ENCODE results near the gene NAALADL1.
"Not testable (repeated sequence)": the region's sequence is repeated elsewhere in the genome, so short reads cannot be mapped to it uniquely, and the experiment has no call there.

NAALADL1 gene

DNA sequence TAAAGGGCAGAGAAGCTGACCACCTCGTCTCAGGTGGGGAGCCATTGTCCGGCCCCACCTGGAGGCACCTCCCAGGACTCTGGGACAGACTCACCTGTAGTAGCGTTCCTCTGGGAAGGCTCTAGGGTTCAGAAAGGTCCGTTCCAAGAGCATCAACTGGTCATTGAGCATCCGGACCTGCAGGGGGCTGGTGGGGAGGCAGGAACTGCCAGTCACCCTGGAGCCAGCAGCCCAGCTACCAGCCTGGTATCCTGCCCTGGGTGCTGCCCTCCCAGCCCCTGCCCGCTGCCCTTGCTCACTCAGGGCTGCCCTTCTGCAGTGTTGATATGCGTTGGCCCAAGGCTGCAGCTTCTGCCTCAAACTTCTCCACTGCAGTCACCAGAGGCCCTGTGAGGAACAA is 12.6 kb downstream of the NAALADL1 start:
- no peak for DNase-seq

DNA sequence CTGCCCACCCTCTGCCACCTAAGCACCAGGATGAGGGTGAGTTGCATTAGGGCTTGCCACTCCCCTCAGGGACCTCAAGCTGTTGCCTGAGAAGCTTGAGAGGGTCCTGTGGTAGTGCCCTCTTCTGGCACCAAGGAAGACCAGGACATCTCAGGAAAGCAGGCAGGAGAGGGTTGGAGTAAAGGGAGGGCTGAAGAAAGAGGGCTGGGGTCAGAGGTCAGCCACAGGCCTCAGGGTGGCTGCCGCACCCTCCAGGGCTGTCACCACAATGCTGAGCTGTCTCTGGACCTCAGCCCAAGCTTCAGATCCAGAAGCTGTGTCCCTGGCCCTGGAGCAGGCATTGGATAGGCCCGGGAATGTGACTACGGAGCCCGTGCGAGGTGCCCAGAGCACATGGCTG is 13.3 kb downstream of the NAALADL1 start:
- DNase-seq, result no peak

DNA sequence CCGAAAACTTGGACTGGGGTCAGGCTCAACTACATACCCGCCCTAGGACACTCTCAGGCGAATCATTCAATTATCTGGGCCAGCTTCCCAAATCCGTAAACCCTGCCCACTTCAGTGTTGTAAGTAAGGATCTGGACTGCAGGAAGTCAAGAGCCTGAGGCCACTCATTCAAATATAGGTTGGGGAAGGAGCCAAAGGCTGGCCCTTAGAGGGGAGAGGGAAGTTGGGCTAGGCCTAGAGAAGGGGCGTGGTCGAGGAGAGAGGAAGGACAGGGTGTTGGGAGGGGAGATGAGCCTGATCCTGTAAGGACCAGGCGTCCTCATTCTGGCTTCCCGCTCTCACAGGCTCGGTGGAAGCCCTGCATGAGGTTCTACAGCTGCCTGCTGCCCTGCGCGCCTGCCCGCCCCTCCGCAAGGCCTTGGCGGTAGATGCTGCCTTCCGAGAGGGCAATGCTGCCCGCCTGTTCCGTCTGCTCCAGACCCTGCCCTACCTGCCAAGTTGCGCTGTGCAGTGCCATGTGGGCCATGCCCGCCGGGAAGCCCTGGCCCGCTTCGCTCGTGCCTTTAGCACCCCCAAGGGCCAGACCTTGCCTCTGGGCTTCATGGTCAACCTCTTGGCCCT is 14.4 kb downstream of the NAALADL1 start:
- DNase-seq, result no peak

DNA sequence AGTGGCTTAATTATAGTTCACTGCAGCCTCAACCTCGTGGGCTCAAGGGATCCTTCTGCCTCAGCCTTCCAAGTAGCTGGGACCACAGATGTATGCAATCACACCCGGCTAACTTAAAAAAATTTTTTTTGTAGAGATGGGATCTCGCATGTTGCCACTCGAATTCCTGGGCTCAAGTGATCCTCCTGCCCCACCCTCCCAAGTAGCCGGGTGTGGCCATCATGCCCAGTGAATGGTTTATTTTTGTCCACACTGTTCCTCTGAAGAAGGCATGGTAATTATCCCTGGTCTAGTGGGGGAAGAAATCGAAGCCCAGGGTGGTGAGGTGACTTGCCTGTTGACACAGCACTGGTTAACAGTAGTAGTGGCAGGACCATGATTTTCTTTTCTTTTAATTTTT is 15.5 kb downstream of the NAALADL1 start:
- DNase-seq, result no peak

DNA sequence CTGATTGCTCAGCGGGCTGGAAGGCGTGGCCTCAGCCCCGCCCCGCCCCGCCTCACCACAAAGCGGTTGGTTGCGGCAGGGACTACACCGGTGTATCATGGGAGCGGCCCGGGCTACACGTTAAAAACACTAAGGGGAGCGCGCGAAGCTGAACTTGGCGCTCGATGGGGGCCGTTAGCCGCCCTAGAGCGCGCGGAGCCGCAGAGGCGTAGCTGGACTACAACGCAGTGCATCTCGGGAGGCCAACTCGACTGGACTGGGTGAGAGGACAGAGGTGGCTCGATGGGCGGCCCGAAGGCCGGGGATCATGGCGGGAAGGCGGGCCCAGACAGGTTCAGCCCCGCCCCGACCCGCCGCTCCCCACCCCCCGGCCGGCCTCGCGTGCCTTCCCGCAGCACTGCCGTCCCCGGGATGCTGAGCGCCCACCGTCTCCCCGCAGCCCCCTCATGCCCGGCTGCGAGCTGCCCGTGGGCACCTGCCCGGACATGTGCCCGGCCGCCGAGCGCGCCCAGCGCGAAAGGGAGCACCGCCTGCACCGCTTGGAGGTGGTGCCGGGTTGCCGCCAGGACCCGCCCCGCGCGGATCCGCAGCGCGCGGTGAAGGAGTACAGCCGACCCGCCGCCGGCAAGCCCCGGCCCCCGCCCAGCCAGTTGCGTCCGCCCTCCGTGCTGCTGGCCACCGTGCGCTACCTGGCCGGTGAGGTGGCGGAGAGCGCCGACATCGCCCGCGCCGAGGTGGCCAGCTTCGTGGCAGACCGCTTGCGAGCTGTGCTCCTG is 17.3 kb downstream of the NAALADL1 start, which contains the start of gene SAC3D1:
SAC3D1 (plus strand) TSS at position 364 of the 776 bp plus-strand sequence; CDS start at position 447, 83 bp downstream.
- peak; percentile 89 for DNase-seq

DNA sequence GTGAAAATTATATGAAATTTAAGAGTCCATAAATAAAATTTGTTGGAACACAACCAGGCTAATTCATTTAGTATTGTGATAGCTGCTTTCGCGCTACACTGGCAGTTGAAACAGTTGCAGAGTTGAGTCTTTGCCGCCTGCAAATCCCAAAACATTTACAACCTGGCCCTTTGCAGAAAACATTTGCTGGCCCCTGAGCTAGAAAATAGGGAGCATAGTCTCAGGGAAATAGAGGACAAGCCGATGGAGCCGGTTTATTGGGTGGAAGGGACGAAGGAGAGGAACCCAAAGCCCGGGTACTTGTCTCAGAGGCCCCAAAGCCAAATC is 17.9 kb downstream of the NAALADL1 start:
- no peak for DNase-seq

DNA sequence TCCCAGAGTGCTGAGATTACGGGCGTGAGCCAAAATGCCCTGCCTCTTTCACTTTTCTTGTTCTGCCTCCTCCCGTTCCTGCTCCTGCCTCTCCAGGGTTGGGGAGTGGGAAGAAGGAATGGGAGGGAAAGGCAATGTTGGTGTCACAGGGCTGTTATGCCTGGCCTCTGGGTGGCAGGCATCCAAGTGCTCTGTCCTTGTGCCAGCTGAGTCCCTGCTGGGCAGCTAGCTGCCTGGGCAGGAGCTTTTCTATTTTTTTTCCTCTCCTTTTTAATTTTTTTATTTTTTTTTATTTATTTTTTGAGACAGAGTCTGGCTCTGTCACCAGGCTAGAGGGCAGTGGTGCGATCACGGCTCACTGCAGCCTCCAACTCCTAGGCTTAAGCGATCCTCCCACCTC is 21.4 kb downstream of the NAALADL1 start:
- no peak for DNase-seq

DNA sequence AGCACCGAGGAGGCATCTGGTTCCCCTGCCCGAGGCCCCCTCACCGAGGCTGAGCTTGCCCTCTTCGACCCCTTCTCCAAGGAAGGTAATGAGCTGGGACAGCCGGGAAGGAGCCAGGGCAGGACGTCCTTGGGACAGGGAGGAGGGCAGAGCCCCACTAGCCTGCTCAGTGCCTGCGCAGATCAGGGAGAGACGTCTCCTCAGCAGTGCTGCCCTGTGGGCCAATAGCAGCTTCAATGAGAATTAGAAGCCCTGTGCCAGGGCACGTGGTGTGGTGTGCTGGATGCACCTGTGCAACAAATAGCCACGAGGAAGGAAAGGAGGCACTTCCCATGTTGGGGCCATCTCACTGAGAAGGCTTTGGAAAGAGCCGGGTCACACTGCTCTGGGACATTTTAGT is 22.8 kb downstream of the NAALADL1 start:
- no peak for DNase-seq

DNA sequence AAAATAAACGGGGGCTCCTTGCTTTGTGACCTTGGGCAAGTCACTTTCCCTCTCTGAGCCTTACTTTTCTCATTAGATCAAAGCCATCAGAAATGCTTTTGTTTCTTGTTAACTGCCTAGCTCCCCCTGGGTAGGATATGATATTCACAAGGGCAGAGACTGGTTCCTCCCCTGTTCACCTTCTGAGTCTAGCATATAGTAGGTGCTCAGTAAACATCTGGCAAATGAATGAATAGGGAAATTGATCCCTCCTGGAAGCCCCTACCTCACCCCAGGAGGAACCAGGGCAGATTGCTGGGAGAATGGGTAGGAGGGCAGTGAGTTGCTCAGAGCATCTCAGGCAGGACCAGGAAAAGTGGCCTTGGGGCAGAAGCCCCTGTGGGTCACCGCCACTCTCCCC is 23.9 kb downstream of the NAALADL1 start:
- no peak for DNase-seq

DNA sequence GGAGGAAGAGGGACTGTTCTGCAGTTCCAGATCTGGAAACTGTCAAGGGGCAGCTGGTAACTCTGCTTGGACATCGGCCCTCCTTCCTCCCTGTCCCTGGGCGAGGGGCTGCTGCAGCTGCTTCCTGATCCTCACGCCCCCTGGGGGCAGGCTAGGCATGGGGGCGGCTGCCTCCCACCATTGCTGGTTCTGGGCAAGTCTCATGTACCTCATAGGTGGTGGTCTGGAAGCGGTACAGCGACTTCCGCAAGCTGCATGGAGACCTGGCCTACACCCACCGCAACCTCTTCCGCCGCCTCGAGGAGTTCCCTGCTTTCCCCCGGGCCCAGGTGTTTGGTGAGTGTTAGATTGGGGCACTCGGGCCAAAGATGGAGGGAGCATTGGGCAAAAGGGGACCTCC is 26.1 kb downstream of the NAALADL1 start:
- no peak for DNase-seq

DNA sequence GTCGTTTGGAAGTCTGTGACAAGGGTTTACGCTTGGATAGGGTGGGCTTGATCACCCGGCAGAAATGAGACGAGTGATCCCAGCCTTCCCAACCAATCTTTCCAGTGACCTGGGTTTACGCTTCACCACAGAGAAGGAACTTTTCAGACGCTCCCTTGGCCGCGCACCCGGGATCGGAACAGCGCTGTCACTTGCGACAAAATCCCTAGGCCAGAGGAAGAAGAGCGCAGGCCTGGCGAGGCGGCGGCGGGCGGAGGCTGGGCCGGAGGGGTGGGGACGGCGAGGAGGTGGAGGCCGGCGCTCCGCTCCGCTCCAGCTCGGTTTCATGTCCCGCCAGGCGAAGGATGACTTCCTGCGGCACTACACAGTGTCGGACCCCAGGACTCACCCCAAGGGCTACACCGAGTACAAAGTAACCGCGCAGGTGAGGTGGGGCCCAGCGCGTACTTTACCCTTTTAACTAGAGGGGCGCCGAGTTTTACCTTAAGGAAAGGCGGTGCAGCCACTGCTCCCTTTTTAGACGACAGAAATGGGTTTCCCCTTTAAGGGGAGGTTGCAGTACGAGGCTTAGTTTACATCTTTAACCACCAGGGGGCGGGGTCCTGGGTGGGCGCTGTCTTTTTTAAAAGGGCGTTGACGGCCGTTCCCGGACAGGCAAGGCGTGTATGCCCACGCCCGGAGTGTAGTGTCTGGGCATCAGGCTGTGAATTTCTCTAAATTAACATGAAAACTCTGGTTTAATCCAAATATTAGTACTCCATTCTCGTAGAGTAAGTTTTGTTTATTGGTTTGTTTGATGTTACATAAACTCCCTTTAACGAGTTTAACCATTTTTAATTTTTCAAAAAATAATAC is 30.9 kb downstream of the NAALADL1 start, which contains the start of gene SNX15:
SNX15 (plus strand) TSS at position 227 of the 855 bp plus-strand sequence; CDS start at position 326, 99 bp downstream.
- peak; percentile 96 for DNase-seq

DNA sequence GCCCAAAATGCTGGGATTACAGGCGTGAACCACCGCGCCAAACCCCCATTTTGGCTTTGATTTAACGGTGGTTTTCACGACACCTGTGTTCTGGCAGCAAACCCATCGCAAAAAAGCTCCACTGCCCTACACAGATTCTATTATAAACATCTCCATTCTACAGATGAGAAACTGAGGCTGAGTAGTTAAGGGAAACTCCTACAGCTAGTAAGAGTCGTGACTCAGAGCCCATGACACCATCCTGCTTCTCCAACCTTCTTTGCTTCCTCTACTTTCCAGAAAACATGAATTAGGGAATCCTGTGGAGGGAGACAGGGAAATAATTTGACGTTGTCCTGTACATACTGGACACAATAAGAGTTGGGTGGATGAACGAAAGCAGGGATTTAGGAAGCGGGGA is 31.5 kb downstream of the NAALADL1 start:
- no peak for DNase-seq

DNA sequence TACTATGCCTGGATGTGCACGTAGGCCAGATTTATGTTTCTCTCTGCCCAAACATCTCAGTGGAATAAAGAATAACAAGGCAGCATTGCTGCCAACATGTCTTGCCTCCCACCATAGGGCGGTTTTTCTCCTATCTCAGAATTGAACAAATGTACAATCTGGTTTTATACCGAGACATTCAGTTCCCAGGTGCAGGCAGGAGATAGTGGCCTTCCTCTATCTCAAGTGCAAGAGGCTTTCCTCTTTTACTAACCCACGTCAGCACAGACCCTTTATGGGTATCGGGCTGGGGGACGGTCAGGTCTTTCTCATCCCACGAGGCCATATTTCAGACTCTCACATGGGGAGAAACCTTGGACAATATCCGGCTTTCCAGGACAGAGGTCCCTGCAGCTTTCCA is 34.9 kb downstream of the NAALADL1 start:
- not testable (repeated sequence) for DNase-seq

DNA sequence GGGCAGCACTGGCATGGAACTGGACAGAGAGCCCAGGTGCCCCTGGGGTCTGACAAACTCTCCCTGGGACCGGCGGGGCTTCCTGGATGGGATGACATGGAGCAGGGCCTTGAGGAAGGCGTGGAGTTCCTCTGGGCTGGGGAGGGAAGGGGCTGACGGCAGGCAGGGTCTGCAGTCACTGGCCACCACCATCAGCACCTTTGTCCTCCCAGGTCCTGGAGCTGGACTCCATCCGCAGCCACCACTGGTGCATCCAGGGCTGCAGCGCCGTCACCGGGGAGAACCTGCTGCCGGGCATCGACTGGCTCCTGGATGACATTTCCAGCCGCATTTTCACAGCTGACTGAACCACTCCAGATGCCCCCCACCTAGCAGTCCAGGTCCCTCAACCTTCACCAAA is 36.8 kb downstream of the NAALADL1 start:
- no peak for DNase-seq

DNA sequence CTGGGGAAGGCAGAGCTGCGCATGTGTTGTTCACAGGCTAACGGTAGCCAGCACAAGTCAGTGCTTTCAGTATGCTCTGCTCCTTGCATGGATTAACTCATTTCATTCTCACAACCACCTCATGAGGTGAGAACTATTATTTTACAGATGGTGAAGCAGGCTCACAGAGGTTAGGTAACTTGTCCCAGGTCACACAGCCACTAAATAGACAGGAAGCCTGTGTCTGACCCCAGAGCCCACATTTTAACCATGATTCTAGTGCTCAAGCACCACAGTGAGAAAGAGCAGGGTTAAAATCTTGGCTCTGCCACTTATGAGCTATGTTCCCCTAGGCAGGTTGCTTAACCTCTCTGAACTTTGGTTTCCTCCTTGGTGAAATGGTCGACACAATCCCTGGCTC is 37.4 kb downstream of the NAALADL1 start:
- no peak for DNase-seq

DNA sequence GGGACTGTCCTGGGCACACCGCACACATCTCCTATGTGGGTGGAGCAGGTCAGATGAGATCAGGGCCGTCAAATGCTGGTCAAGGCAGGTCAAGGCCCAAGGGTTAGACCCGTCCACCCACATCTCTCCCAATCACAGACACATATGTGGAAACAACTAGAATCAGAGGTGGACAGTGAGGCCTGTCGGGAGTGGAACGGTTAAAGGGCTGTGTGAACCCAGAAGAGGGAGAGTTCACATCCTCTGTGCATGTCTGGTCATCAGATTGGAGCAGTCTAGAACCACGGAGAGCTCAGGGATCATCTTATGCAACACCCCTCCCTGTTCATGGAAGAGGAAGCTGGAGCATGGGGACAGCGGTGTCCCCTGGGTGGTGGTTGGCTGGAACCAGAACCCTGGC is 38.5 kb downstream of the NAALADL1 start:
- DNase-seq, result no peak

DNA sequence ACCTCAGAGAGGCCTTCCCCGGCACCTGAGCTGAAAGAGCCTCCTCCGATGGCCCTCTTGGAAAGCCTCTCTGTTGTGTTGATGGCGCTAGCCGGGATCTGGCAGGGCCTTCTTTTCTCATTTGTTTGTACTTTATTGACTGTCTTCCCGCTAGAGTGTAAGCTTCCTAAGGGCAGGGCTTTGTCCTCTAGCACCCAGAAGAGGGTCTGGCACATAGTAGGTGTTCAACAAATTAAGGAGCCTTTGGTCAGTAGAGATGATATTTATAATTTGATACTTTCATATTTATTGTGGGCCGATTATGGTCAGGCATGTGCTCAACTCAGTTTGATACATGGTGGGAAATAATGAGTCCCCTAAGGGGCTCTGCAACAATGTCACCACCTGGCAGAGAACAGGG is 40.4 kb downstream of the NAALADL1 start:
- DNase-seq, result no peak

DNA sequence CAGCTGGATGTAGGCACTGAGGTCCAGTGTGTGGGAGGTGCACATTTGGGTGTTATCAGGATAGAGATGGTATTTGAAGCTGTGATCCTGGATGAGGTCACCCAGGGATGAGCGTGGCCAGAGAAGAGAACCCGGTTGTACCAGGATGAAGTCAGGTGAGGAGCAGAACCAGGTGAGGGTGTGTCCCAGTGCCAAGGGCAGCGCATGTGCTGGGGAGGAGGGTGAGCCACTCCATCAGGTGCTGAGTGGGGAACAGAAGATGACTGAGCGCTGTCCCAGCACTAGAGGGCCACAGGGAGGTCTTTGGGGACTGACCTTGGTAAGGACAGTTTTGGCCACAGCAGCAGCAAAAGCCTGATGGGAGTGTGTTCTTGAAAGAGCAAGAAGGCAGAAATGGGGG is 41.6 kb downstream of the NAALADL1 start:
- DNase-seq, result no peak

DNA sequence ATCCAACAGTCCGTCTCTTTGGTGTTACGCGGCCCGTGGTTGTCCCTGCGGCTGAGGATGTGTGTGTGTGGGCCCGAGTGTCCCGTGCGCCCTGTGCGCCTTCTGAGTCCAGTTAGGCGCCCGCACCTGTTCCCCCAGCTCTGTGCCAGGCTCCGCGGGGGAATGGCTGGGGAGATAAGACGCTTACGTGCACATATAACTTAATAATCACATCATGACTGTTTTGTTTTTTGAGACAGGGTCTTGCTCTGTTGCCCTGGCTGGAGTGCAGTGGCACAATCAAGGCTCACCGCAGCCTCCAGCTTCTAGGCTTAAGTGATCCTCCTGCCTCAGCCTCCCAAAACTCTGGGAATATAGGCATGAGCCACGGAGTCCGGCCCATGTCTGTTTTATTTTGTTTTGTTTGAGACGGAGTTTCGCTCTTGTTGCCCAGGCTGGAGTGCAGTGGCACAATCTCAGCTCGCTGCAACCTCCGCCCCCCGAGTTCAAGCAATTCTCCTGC is 43.6 kb downstream of the NAALADL1 start:
- peak; percentile 2 for DNase-seq

DNA sequence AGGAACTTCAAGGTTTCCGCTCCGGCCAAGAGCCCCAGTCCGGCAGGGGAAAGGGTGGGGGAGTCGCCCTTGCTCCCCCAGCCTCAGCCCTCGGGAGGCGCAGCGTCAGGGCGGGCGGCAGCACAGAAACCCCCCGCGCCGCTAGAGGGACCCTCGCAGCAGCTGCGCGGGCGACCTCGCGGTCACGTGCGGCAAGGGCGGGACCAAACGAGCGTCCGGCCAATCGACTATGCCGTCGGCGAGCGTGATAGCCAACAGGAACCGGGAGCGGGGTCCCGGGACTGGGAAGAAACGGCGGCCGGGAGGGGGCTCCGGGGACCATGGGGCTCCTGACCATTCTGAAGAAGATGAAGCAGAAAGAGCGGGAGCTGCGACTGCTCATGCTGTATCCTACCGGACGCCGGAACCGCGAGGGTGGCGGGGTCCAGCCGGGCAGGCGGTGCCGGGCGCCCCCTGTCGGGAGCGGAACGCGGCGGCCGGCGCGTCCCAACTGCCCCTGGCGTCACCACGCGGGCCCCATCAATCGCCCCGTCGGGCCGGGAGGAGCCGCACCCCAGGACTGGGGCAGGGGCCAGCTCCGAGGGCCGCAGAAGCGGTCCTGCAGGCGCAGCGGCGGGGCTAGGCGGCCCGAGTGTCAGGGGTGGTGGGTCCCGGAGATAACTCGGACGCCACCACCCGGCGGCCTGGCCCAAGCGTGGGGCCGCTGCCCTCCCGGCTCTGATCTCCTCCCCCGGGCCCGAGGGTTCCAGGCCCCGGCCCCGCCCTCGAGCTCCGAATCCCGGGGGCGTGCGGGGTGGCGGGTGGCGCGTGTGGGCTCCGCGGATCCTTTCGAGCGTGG is 44.2 kb downstream of the NAALADL1 start, which contains the start of gene ARL2:
ARL2 (plus strand) TSS at position 273 of the 838 bp plus-strand sequence; CDS start at position 321, 48 bp downstream.
- DNase-seq, result peak; percentile 87

DNA sequence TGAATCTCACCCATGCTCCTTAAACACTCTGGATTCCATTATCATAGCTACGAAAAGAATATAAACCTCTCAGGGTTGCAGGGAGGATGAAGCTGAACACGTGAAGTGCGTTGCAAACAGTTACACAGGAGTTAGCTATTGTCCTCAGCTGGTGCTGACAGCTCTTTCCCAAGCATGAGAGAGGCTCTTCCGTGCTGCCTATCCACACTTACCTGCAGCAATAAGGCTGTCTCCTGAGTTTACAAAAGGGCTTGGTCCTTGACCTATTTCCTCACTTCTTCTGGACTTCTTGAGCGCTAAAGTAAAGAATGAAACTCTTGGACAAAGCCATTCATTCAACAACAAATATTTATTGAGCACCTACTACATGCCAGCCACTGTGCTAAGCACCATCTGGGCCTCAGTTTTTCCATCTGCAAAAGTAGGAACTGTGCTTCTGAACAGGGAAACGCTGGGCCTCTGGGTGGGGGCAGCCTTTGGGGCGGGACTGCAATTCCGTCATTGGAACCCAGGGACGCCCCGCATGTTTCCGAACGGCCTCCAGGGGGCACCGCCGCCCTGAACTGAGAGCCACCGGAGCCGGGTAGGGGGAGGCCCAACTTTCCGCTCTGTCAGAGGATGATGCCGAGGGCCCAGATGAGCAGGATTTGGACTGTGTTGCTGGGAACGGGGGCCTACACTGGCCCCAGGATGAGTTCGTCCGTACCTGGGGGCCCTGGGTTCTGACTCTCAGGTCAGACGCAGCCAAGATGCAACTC is 45.0 kb downstream of the NAALADL1 start:
- peak; percentile 88 for DNase-seq

DNA sequence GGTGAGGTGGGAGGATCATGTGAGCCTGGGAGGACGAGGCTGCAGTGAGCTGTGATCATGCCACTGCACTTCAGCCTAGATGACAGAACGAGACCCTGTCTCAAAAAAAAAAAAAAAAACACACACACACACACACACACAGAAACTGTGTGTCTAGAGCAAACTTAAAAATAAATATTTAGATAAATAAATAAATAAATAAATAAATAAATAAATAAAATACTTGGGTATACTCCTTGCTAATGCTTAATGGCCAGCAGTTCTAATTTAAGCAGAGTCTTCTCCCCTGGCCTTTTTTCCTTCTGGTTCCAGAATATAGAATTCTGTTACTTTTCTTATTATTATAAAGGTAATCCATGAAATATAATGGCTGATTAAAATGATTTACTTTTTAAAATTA is 49.5 kb downstream of the NAALADL1 start:
- no peak for DNase-seq
